Endothelial cell of umbilical vein (primary cell): ENCODE data around the gene SPINDOC.

Experiments used
- CTCF ChIP-seq, 2 donors: IDR thresholded peaks; 1 replicate in 1 of 2; 2 replicates in 1 of 2; pipeline ENCODE4 v1.5.1; 2011; ENCODE audit warnings: low read length in 2 of 2, mild to moderate bottlenecking in 2 of 2, moderate library complexity in 2 of 2, control low read depth in 1 of 2, inconsistent platforms in 1 of 2, low read depth in 1 of 2; ENCODE audit not compliant: insufficient read depth in 1 of 2; ENCODE audit errors: extremely low read depth in 1 of 2
- EZH2 ChIP-seq: IDR thresholded peaks from 2 replicates; pipeline ENCODE4 v1.6.1; 2012; ENCODE audit warnings: borderline replicate concordance, low read depth, mild to moderate bottlenecking, moderate library complexity, low read length, inconsistent platforms; ENCODE audit not compliant: severe bottlenecking
- FOS ChIP-seq: IDR thresholded peaks from 2 replicates; pipeline ENCODE4 v1.6.1; 2011; ENCODE audit warnings: mild to moderate bottlenecking, low read length, moderate library complexity, borderline replicate concordance; ENCODE audit not compliant: insufficient read depth
- JUN ChIP-seq: IDR thresholded peaks from 2 replicates; pipeline ENCODE4 v1.6.1; 2011; ENCODE audit warnings: borderline replicate concordance, low read depth; ENCODE audit not compliant: insufficient read length, insufficient read depth
- MAX ChIP-seq: IDR thresholded peaks from 2 replicates; pipeline ENCODE4 v1.6.1; 2011; ENCODE audit not compliant: insufficient read depth, insufficient read length
- MYC ChIP-seq: IDR thresholded peaks from one replicate; pipeline ENCODE4 v1.6.1; 2011; ENCODE audit warnings: mild to moderate bottlenecking, low read depth, low read length
- POLR2A ChIP-seq: IDR thresholded peaks from 2 replicates; pipeline ENCODE4 v1.6.1; 2012; ENCODE audit warnings: low read depth, mild to moderate bottlenecking, control low read depth, low read length
- POLR2AphosphoS5 ChIP-seq: IDR thresholded peaks from 2 replicates; pipeline ENCODE4 v1.6.1; 2012; ENCODE audit warnings: low read depth, mild to moderate bottlenecking, control low read depth, low read length, moderate library complexity; ENCODE audit not compliant: insufficient read depth

GRCh38 chr11:63779039-63779438 is 34.2 kb upstream of the SPINDOC start:
- TF ChIP-seq POLR2AphosphoS5 (no peak), CTCF (IDR thresholded peaks at IDR 0.05; ENCODE audit: extremely low read depth in 1 of 2, insufficient read depth in 1 of 2, low read depth in 1 of 2, low read length in 2 of 2) (no peak), EZH2 (no peak), JUN (no peak), MYC (no peak), POLR2A (no peak), MAX (no peak), FOS (no peak)
